GM04504 (cell line): ENCODE data around the gene R3HDM2.
"Not testable (repeated sequence)": the region's sequence is repeated elsewhere in the genome, so short reads cannot be mapped to it uniquely, and the experiment has no call there.

Experiments used
- DNase-seq: peaks from one replicate; pipeline ENCODE4 v3.0.0-alpha.2; 2012; ENCODE audit warnings: low read depth

The R3HDM2 gene

GRCh38 chr12:57452937-57453509, 22.2 kb upstream of the R3HDM2 start:
- DNase-seq = no peak

GRCh38 chr12:57452181-57452936, 21.5 kb upstream of the R3HDM2 start:
- DNase-seq = peak; percentile 72

- DNase-seq = no peak
These were observed 20.5 kb upstream of the R3HDM2 start for GRCh38 chr12:57451233-57451778.

- no peak for DNase-seq
These were observed 19.2 kb upstream of the R3HDM2 start for GRCh38 chr12:57450057-57450456.

GRCh38 chr12:57449375-57449774, 18.5 kb upstream of the R3HDM2 start:
- no peak for DNase-seq

- no peak for DNase-seq
These were observed 17.8 kb upstream of the R3HDM2 start for GRCh38 chr12:57448669-57449068.

- DNase-seq = no peak
These were observed 15.6 kb upstream of the R3HDM2 start for GRCh38 chr12:57446292-57446960.

DNA sequence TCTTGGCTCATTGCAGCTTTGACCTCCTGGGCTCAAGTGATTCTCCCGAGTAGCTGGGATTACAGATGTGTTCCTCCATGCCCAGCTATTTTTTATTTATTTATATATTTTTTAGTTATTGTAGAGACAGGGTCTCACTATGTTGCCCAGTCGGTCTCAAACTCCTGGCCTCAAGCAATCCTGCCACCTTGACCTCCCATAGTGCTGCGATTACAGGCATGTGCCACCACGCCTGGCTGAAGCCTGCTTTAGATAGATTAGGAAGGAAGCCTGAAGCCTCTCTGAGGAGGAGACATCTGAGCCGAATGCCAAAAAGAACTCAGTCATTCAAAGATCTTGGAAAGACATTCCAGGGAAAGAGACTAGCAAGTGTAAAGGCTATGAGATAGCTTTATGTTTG, 13.9 kb upstream of the R3HDM2 start:
- DNase-seq = no peak

DNA sequence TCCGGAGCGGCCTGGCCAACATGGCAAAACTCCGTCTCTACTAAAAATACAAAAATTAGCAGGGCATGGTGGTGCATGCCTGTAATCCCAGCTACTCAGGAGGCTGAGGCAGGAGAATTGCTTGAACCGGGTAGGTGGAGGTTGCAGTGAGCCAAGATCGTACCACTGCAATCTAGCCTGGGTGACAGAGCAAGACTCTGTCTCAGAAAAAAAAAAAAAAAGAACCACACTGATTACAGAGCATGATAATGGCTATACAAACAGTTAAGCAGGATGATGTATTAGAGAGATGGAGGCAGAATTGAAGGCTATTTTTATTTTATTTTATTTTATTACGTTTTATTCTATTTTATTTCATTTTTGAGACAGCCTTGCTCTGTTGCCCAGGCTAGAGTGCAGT, 13.5 kb upstream of the R3HDM2 start:
- DNase-seq = not testable (repeated sequence)

GRCh38 chr12:57441846-57442427, 11.1 kb upstream of the R3HDM2 start:
- no peak for DNase-seq

DNA sequence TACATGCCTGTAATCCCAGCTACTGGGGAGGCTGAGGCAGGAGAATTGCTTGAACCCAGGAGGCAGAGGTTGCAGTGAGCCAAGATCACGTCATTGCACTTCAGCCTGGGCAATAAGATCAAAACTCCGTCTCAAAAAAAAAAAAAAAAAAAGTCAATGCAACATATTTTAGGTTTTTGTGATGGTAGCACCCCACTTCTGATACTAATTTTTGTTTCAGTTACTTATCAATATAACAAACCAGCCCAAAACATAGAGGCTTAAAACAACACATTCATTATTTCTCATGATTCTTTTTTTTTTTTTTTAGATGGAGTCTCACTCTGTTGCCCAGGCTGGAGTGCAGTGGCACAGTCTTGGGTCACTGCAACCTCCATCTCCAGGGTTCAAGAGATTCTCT, 10.6 kb upstream of the R3HDM2 start:
- not testable (repeated sequence) for DNase-seq

- DNase-seq = no peak
These were observed 9.0 kb upstream of the R3HDM2 start for GRCh38 chr12:57439762-57440266.

DNA sequence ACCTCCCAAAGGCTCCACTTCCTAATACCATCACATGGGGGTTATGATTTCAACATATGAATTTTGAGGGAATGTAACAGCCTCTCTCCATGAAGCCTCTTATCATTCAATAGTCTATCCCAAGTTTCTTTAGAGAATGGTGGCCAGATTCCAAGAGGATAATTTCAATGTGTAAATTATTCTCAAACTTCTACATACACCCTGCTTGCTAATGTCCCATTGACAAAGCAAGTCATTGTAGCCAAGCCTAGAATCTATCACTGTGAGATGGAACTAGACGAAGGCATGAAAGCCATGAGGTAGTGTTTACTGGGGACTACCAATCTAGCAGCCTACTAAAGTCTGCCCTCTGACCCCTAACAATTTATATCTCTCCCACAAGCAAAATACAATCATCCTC, 7.6 kb upstream of the R3HDM2 start:
- no peak for DNase-seq

DNA sequence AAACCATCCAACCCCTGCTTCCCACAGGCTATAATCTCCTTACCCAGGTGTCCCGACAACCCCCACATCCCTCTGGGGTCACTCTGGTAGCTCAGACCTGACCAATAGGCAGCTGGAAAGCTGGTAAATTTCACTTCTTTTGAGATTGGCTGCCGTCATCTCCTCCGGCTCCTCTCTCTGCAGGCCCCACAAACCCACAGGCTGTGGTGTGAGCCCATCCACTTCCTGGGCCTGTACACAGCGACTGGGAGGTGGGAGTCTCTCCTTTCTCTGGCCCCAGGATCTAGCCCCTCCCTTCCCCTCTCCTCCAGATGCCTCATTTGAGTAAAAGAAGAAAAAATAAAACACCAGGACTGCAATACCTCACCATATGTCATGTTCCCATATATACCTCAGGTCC, 4.5 kb upstream of the R3HDM2 start:
- DNase-seq = no peak

DNA sequence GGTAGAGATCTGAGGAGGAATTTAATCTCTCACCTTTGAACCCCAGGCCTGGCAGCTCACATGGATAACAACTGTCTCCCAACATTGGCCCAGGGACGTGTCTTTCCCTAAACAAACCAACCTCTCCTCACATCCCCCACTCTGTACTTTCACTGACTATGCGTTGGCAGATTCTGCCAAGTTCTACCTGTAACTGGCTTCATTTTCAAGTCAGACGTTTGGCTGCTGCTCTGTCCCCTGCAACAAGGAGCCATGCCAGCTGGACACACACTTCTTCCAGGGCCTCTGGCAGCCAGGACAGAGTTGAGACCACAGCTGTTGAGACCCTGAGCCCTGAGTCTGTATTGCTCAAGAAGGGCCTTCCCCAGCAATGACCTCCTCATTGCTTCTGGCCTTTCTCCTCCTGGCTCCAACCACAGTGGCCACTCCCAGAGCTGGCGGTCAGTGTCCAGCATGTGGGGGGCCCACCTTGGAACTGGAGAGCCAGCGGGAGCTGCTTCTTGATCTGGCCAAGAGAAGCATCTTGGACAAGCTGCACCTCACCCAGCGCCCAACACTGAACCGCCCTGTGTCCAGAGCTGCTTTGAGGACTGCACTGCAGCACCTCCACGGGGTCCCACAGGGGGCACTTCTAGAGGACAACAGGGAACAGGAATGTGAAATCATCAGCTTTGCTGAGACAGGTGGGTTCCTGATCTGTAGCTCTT, 3.8 kb upstream of the R3HDM2 start, which contains the start of gene INHBC:
TSS of gene INHBC (plus strand) at position 268 of the 707 bp plus-strand sequence. CDS start at position 371, 103 bp downstream.
- DNase-seq = no peak

DNA sequence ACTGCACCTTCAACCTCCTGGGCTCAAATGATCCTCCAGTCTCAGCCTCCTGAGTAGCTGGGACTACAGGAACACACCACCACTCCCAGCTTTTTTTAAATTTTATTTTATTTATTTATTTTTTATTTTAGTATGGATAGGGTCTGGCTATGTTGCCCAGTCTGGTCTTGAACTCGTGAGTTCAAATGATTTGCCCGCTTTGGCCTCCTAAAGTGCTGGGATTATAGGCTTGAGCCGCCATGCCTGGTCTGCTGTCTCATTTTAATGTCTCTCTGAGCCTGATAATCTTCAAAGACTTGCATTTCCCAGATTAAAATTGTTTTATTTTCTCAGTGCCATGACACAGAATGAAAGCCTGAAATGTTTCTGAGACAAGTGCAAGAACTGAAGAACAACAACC, 2.5 kb upstream of the R3HDM2 start:
- DNase-seq = no peak

- no peak for DNase-seq
These were observed 878 bp upstream of the R3HDM2 start for GRCh38 chr12:57431654-57432188.

GRCh38 chr12:57430112-57430930, 522 bp downstream of the R3HDM2 start:
- DNase-seq = no peak

DNA sequence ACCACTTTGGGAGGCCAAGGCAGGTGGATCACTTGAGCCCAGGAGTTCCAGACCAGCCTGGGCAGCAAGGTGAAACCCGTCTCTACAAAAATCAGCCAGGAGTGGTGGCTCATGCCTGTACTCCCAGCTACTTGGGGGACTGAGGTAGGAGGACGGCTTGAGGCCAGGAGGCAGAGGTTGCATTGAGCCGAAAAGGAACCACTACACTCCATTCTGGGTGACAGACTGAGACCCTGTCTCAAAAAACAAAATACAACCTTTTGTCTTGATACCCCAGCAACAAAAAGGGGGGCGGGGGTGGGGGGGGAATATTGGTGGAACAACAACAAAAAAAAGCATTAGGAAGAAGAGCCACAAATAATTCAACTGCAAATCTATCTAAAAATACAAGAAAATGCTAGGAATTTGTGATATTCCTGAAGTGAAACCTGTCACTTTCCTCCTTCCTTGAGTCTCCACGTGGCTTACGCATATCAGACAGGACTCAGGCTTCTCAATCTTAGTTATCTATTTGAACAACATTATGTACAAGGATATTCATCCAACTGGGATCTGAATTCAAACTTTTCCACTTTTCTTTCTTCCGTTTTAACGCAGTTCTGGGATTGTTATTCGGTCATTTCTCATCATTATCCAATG, 1.3 kb downstream of the R3HDM2 start:
- no peak for DNase-seq

DNA sequence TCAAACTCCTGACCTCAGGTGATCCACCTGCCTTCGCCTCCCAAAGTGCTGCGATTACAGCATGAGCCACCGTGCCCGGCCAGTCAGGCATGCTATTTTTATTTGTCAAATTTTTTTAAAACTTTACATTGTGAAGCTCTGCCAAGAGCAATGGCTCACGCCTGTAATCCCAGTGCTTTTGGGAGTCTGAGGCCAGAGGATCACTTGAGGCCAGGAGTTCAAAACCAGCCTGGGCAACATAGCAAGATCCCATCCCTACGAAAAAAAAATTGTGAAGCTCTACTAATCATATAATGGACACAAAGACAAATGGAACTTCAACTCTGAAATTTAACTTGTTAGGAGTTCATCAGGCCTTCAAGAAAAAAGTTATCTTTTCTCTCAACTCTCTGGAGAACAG, 1.9 kb downstream of the R3HDM2 start:
- no peak for DNase-seq
